ENCODE data around the gene TTC34.
"Not testable (repeated sequence)": the region's sequence is repeated elsewhere in the genome, so short reads cannot be mapped to it uniquely, and the experiment has no call there.

- TF ChIP-seq CTCF, POLR2A (IDR thresholded peaks at IDR 0.05): not testable (repeated sequence)
Measured at GRCh38 chr1:2652926-2653571, 148.4 kb downstream of the TTC34 start.
